B cell (primary cell): ENCODE measurements around the gene ZNF132.

ENCODE experiments used
- CTCF ChIP-seq: fragments of 200-600 bp; IDR thresholded peaks from one replicate; pipeline ENCODE4 v1.8.0; 2022; ENCODE audit warnings: antibody characterized with exemption, mild to moderate bottlenecking
- EZH2 ChIP-seq: IDR thresholded peaks from 2 replicates; pipeline ENCODE4 v1.6.1; 2012; ENCODE audit warnings: borderline replicate concordance, low read depth, mild to moderate bottlenecking, moderate library complexity, low read length; ENCODE audit not compliant: insufficient read depth, poor library complexity, severe bottlenecking

DNA sequence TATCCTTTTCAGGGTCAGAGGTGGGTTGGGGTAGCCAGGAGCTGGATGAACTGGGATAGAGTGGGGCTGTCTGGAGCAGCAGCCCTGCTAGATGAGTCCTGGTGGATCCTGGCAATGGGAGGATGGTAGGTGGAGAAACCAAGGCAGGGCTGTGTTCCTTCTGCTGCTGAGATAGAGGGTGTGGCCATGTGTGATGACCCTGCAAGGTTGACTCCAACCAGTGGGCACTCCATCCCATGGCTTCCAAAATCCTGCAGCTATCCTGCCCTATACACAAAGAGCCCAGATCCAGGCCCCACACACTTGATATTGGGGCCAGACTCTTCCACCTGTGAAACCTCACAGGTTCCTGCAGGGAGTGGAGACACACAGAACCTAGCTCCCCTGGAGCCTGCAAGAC lies 33.8 kb upstream of the ZNF132 start:
- TF ChIP-seq CTCF (no peak), EZH2 (no peak)
